ENCODE measurements around the gene CCDC198. TPM values are rescaled to one million over a fixed set of nuclear protein-coding genes. Genes with fewer than 3 reads are reported as not detected.

The CCDC198 gene, protein sequence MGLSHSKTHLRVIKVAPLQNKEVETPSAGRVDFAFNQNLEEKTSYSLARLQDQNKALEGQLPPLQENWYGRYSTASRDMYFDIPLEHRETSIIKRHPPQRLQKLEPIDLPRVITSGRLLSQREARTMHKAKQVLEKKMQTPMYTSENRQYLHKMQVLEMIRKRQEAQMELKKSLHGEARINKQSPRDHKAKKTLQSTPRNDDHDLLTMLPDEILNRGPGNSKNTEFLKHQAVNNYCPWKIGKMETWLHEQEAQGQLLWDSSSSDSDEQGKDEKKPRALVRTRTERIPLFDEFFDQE
- total RNA-seq, result not detected

DNA sequence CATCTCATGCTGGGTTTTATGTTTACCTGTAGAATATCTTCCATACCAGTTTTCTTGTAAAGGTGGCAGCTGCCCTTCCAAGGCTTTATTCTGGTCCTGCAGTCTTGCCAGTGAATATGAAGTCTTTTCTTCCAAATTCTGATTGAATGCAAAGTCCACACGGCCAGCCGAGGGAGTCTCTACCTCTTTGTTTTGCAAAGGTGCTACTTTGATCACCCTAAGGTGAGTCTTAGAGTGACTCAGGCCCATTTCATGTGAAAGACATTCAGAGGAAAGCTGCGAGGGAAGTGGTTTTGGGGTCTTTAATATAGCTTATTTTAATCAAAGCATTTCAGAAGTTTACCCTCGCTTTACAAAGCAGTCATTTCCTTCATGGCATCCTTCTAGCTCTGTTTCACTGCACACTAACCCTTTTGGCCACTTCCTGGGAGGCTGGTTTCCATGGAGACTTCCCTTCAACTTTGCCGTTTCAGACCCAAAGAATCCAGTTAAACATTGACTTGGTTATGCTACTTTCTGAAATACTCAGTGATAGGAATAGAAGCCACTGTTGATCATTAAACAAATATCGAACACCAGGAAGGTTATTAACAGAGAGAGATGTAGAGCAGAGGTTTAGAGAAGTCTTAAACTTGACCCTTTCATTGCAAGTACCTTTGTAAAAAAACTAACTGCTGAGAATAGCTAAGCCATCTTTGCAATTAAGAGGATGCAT lies at the start of gene CCDC198:
Gene CCDC198 (minus strand): TSS at position 391 of the 715 bp plus-strand sequence. CDS start 142 bp downstream, at position 249.
- H3K27me3 ChIP-seq, result no peaks in the 10 kb centered on the region
- WGBS, 2 donors (ENCODE audit: low coverage in 1 of 2), result 52 to 83% methylated on average over 2 to 6 of the region's 6 CpGs
- no peak within 1 kb of the TSS for H3K27ac ChIP-seq
- no peak within 1 kb of the TSS for H3K4me3 ChIP-seq
- H3K36me3 ChIP-seq, result no peaks in the 10 kb centered on the region
- no peaks in the 10 kb centered on the region for H3K4me1 ChIP-seq
- TF ChIP-seq EP300 (IDR thresholded peaks at IDR 0.05), result no peak
- TF ChIP-seq POLR2AphosphoS5 (IDR thresholded peaks at IDR 0.05), result no peak
- TF ChIP-seq POLR2A (IDR thresholded peaks at IDR 0.05), result no peak
- no peak for TF ChIP-seq CTCF (IDR thresholded peaks at IDR 0.05)
- ATAC-seq, result no peak
- no peaks in the 10 kb centered on the region for H3K9me3 ChIP-seq

- no peak for ATAC-seq
- Histone ChIP-seq H3K4me1 (no peaks in the 10 kb centered on the region), H3K36me3 (no peaks in the 10 kb centered on the region), H3K27ac (no peak overlapping the region), H3K27me3 (no peaks in the 10 kb centered on the region), H3K9me3 (peaks cover 0 to 6% (median 0%) of the 10 kb centered on the region in 3 donors), H3K4me3 (no peak overlapping the region)
- 79 to 100% methylated on average over 1 of the region's 1 CpG for WGBS, 2 donors (ENCODE audit: low coverage in 1 of 2)
- peak in 2 of 4 experiments; percentile 11 to 14 for TF ChIP-seq CTCF (IDR thresholded peaks at IDR 0.05)
- no peak for TF ChIP-seq EP300 (IDR thresholded peaks at IDR 0.05)
- no peak for TF ChIP-seq POLR2AphosphoS5 (IDR thresholded peaks at IDR 0.05)
Measured at GRCh38 chr14:57533214-57533613, 39.6 kb upstream of the CCDC198 start.

DNA sequence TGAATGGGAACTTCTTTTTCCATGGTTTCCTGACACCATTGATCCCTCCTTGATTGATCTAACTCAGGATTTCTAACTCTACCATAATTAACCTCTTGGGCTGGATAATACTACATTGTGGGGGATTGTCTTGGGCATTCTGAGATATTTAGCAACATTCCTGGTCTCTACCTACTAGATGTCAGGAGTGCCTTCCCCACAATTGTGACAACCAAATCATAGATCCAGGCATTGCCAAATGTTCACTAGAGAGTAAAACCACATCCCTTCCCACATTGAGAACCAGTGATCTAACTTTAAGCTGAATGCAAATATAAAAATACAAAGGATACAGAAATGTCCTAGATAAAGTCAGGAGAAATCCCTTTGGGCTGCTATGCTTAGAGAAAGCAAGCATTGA lies 36.9 kb upstream of the CCDC198 start:
- TF ChIP-seq CTCF (IDR thresholded peaks at IDR 0.05) (no peak), POLR2A (IDR thresholded peaks at IDR 0.05) (no peak)
- no peak overlapping the region for H3K4me3 ChIP-seq
- H3K36me3 ChIP-seq, result no peaks in the 10 kb centered on the region
- peaks cover 0 to 10% (median 0%) of the 10 kb centered on the region in 3 donors for H3K9me3 ChIP-seq
- no peaks in the 10 kb centered on the region for H3K4me1 ChIP-seq
- no peak for ATAC-seq
- H3K27ac ChIP-seq, result no peak overlapping the region
- no peaks in the 10 kb centered on the region for H3K27me3 ChIP-seq

- no peak for ATAC-seq
- Histone ChIP-seq H3K4me3 (no peak overlapping the region), H3K9me3 (peaks cover 0 to 37% (median 0%) of the 10 kb centered on the region in 3 donors), H3K27ac (no peak overlapping the region), H3K27me3 (no peaks in the 10 kb centered on the region), H3K36me3 (no peaks in the 10 kb centered on the region), H3K4me1 (no peaks in the 10 kb centered on the region)
- no peak for TF ChIP-seq CTCF (IDR thresholded peaks at IDR 0.05)
- TF ChIP-seq POLR2A (IDR thresholded peaks at IDR 0.05), result no peak
- no peak for TF ChIP-seq EP300 (IDR thresholded peaks at IDR 0.05)
- TF ChIP-seq POLR2AphosphoS5 (IDR thresholded peaks at IDR 0.05), result no peak
- 33 to 51% methylated on average over 1 to 3 of the region's 3 CpGs for WGBS, 2 donors (ENCODE audit: low coverage in 1 of 2)
Measured at GRCh38 chr14:57526942-57527341, 33.3 kb upstream of the CCDC198 start.

GRCh38 chr14:57519043-57519442 lies 25.4 kb upstream of the CCDC198 start:
- Histone ChIP-seq H3K36me3 (no peaks in the 10 kb centered on the region), H3K9me3 (peaks cover 0 to 49% (median 0%) of the 10 kb centered on the region in 3 donors), H3K4me1 (no peaks in the 10 kb centered on the region), H3K27ac (no peak overlapping the region), H3K4me3 (no peak overlapping the region), H3K27me3 (no peaks in the 10 kb centered on the region)
- TF ChIP-seq EP300 (IDR thresholded peaks at IDR 0.05) (no peak), CTCF (IDR thresholded peaks at IDR 0.05) (no peak), POLR2A (IDR thresholded peaks at IDR 0.05) (no peak), POLR2AphosphoS5 (IDR thresholded peaks at IDR 0.05) (no peak)
- no peak for ATAC-seq

Measured in gastroesophageal sphincter (tissue), 4 donors.